HEK293 (cell line): ENCODE measurements around the gene RAB1B.

Experiments
- IKZF3 ChIP-seq: fragments of 450-650 bp; IDR thresholded peaks from 2 replicates; pipeline ENCODE4 v1.5.0; 2018; ENCODE audit warnings: missing biosample characterization, mild to moderate bottlenecking, missing genetic modification characterization, moderate library complexity
- PRDM1 ChIP-seq: fragments of 450-650 bp; formaldehyde crosslinking; IDR thresholded peaks from 2 replicates; pipeline ENCODE4; 2016; ENCODE audit warnings: missing biosample characterization, missing genetic modification characterization
- RBAK ChIP-seq: fragments of 450-650 bp; formaldehyde crosslinking; IDR thresholded peaks from 2 replicates; pipeline ENCODE4 v1.5.1; 2016; ENCODE audit warnings: missing biosample characterization, missing genetic modification characterization
- SCRT1 ChIP-seq: fragments of 450-650 bp; formaldehyde crosslinking; IDR thresholded peaks from 2 replicates; pipeline ENCODE4 v1.5.1; 2016; ENCODE audit warnings: missing biosample characterization, missing genetic modification characterization, borderline replicate concordance
- TCF7L2 ChIP-seq: IDR thresholded peaks from 2 replicates; pipeline ENCODE4 v1.6.1; 2011; ENCODE audit warnings: low read depth, mild to moderate bottlenecking, inconsistent platforms, low read length, moderate library complexity, borderline replicate concordance
- ZBTB20 ChIP-seq: fragments of 450-650 bp; formaldehyde crosslinking; IDR thresholded peaks from 2 replicates; pipeline ENCODE4 v1.5.1; 2016; ENCODE audit warnings: missing biosample characterization, missing genetic modification characterization
- ZBTB48 ChIP-seq: fragments of 450-650 bp; formaldehyde crosslinking; IDR thresholded peaks from 2 replicates; pipeline ENCODE4 v1.5.1; 2016; ENCODE audit warnings: missing biosample characterization, missing genetic modification characterization
- ZFP41 ChIP-seq: fragments of 450-650 bp; formaldehyde crosslinking; IDR thresholded peaks from 2 replicates; pipeline ENCODE4 v1.5.1; 2016; ENCODE audit warnings: missing biosample characterization, missing genetic modification characterization, borderline replicate concordance
- ZFP69B ChIP-seq: fragments of 450-650 bp; formaldehyde crosslinking; IDR thresholded peaks from 2 replicates; pipeline ENCODE4 v1.5.1; 2016; ENCODE audit warnings: missing biosample characterization, missing genetic modification characterization
- ZNF16 ChIP-seq: fragments of 450-650 bp; formaldehyde crosslinking; IDR thresholded peaks from 2 replicates; pipeline ENCODE4 v1.5.1; 2016; ENCODE audit warnings: low read depth, missing biosample characterization, missing genetic modification characterization
- ZNF2 ChIP-seq: fragments of 450-650 bp; formaldehyde crosslinking; IDR thresholded peaks from 2 replicates; pipeline ENCODE4 v1.5.1; 2016; ENCODE audit warnings: missing biosample characterization, missing genetic modification characterization
- ZNF292 ChIP-seq: fragments of 450-650 bp; formaldehyde crosslinking; IDR thresholded peaks from 2 replicates; pipeline ENCODE4 v1.5.1; 2016; ENCODE audit warnings: low read depth, missing biosample characterization, missing genetic modification characterization, borderline replicate concordance
- ZNF324 ChIP-seq: fragments of 450-650 bp; formaldehyde crosslinking; IDR thresholded peaks from 2 replicates; pipeline ENCODE4 v1.5.1; 2016; ENCODE audit warnings: missing biosample characterization, missing genetic modification characterization
- ZNF416 ChIP-seq: fragments of 450-650 bp; formaldehyde crosslinking; IDR thresholded peaks from 2 replicates; pipeline ENCODE4 v1.5.1; 2016; ENCODE audit warnings: missing biosample characterization, missing genetic modification characterization
- ZNF529 ChIP-seq: fragments of 450-650 bp; formaldehyde crosslinking; IDR thresholded peaks from 2 replicates; pipeline ENCODE4 v1.5.1; 2017; ENCODE audit warnings: missing genetic modification characterization, missing biosample characterization; ENCODE audit not compliant: insufficient replicate concordance
- ZNF549 ChIP-seq: fragments of 450-650 bp; IDR thresholded peaks from 2 replicates; pipeline ENCODE4 v1.5.1; 2018; ENCODE audit warnings: missing biosample characterization, missing genetic modification characterization, mild to moderate bottlenecking, inconsistent platforms, moderate library complexity
- ZNF670 ChIP-seq: fragments of 450-650 bp; formaldehyde crosslinking; IDR thresholded peaks from 2 replicates; pipeline ENCODE4 v1.5.1; 2016; ENCODE audit warnings: missing biosample characterization, missing genetic modification characterization, low read depth
- ZNF776 ChIP-seq: fragments of 450-650 bp; formaldehyde crosslinking; IDR thresholded peaks from 2 replicates; pipeline ENCODE4 v1.5.0; 2017; ENCODE audit warnings: missing biosample characterization, missing genetic modification characterization, borderline replicate concordance
- ZNF792 ChIP-seq: fragments of 450-650 bp; formaldehyde crosslinking; IDR thresholded peaks from 2 replicates; pipeline ENCODE4 v1.5.1; 2016; ENCODE audit warnings: missing biosample characterization, missing genetic modification characterization
- ZSCAN30 ChIP-seq: fragments of 450-650 bp; IDR thresholded peaks from 2 replicates; pipeline ENCODE4 v1.5.1; 2018; ENCODE audit warnings: missing biosample characterization, mild to moderate bottlenecking, missing genetic modification characterization, moderate library complexity
- TF ChIP-seq, protein P1 (sequence below): fragments of 450-650 bp; formaldehyde crosslinking; IDR thresholded peaks from 2 replicates; pipeline ENCODE4 v1.5.1; 2016; ENCODE audit warnings: missing biosample characterization, missing genetic modification characterization
- TF ChIP-seq, protein P2 (sequence below): fragments of 450-650 bp; formaldehyde crosslinking; IDR thresholded peaks from 2 replicates; pipeline ENCODE4 v1.5.1; 2016; ENCODE audit warnings: missing biosample characterization, missing genetic modification characterization
- TF ChIP-seq, protein P3 (sequence below): fragments of 450-650 bp; formaldehyde crosslinking; IDR thresholded peaks from 2 replicates; pipeline ENCODE4 v1.5.1; 2017; ENCODE audit warnings: missing biosample characterization, missing genetic modification characterization
- TF ChIP-seq, protein P4 (sequence below): fragments of 450-650 bp; formaldehyde crosslinking; conservative IDR thresholded peaks from 2 replicates; pipeline ENCODE4 v1.5.1; 2016; ENCODE audit warnings: low read depth, missing biosample characterization, missing genetic modification characterization
- TF ChIP-seq, protein P5 (sequence below): fragments of 450-650 bp; formaldehyde crosslinking; IDR thresholded peaks from 2 replicates; pipeline ENCODE4 v1.5.1; 2016; ENCODE audit warnings: missing biosample characterization, missing genetic modification characterization, borderline replicate concordance
- TF ChIP-seq, protein P6 (sequence below): fragments of 450-650 bp; formaldehyde crosslinking; IDR thresholded peaks from 2 replicates; pipeline ENCODE4 v1.5.1; 2017; ENCODE audit warnings: missing biosample characterization, mild to moderate bottlenecking, missing genetic modification characterization, moderate library complexity

Gene RAB1B

DNA sequence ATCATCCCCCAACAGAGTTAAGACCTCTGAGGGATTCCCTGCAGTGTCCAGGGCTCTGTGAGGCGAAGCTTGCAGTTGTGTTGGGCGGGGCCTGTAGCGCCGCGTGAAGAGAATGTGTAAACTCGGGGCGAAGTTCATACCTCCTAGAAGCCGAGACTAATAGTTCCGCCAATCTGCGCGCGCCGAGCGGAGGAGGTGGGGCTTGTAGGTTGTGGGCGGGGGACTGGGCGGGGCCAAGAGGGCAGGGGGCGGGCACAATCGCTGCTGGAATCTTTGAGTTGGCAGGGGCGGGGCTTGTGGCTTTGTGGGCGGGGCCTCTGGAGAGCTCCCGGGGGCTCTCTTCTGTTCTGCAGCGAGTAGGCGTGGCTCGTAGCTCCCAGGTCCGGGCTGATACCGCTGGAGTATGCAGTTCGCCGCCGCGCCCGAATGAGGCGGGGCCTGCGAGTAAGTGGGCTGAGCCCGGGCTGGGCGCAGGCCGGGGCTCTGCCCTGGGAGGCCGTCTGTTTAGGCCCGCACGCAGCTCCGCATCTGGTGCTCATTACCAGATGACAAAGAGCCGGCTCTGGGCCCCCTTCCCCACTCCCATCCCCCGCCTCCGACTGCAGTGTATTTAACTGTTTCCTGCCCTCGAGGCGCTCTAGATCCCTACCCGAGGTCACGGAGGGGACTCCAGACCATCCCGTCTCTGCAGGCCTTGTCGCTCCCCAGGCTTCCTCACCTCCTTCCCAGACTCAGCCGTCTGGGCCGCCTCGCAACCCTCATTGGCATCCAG, 44.3 kb downstream of the RAB1B start (continued):
- TF ChIP-seq, protein P1, sequence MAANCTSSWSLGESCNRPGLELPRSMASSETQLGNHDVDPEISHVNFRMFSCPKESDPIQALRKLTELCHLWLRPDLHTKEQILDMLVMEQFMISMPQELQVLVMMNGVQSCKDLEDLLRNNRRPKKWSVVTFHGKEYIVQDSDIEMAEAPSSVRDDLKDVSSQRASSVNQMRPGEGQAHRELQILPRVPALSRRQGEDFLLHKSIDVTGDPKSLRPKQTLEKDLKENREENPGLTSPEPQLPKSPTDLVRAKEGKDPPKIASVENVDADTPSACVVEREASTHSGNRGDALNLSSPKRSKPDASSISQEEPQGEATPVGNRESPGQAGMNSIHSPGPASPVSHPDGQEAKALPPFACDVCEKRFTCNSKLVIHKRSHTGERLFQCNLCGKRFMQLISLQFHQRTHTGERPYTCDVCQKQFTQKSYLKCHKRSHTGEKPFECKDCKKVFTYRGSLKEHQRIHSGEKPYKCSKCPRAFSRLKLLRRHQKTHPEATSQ (tag by site-specific recombination), result no peak
- TF ChIP-seq, protein P2, sequence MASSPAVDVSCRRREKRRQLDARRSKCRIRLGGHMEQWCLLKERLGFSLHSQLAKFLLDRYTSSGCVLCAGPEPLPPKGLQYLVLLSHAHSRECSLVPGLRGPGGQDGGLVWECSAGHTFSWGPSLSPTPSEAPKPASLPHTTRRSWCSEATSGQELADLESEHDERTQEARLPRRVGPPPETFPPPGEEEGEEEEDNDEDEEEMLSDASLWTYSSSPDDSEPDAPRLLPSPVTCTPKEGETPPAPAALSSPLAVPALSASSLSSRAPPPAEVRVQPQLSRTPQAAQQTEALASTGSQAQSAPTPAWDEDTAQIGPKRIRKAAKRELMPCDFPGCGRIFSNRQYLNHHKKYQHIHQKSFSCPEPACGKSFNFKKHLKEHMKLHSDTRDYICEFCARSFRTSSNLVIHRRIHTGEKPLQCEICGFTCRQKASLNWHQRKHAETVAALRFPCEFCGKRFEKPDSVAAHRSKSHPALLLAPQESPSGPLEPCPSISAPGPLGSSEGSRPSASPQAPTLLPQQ (tag by site-specific recombination), result no peak; the same call in 1 of the 2 replicates
- TF ChIP-seq, protein P3, sequence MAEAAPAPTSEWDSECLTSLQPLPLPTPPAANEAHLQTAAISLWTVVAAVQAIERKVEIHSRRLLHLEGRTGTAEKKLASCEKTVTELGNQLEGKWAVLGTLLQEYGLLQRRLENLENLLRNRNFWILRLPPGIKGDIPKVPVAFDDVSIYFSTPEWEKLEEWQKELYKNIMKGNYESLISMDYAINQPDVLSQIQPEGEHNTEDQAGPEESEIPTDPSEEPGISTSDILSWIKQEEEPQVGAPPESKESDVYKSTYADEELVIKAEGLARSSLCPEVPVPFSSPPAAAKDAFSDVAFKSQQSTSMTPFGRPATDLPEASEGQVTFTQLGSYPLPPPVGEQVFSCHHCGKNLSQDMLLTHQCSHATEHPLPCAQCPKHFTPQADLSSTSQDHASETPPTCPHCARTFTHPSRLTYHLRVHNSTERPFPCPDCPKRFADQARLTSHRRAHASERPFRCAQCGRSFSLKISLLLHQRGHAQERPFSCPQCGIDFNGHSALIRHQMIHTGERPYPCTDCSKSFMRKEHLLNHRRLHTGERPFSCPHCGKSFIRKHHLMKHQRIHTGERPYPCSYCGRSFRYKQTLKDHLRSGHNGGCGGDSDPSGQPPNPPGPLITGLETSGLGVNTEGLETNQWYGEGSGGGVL (tag by site-specific recombination), result 0 out of 2 replicates have a peak, but pooled peaks have one; percentile 12
- TF ChIP-seq, protein P4, sequence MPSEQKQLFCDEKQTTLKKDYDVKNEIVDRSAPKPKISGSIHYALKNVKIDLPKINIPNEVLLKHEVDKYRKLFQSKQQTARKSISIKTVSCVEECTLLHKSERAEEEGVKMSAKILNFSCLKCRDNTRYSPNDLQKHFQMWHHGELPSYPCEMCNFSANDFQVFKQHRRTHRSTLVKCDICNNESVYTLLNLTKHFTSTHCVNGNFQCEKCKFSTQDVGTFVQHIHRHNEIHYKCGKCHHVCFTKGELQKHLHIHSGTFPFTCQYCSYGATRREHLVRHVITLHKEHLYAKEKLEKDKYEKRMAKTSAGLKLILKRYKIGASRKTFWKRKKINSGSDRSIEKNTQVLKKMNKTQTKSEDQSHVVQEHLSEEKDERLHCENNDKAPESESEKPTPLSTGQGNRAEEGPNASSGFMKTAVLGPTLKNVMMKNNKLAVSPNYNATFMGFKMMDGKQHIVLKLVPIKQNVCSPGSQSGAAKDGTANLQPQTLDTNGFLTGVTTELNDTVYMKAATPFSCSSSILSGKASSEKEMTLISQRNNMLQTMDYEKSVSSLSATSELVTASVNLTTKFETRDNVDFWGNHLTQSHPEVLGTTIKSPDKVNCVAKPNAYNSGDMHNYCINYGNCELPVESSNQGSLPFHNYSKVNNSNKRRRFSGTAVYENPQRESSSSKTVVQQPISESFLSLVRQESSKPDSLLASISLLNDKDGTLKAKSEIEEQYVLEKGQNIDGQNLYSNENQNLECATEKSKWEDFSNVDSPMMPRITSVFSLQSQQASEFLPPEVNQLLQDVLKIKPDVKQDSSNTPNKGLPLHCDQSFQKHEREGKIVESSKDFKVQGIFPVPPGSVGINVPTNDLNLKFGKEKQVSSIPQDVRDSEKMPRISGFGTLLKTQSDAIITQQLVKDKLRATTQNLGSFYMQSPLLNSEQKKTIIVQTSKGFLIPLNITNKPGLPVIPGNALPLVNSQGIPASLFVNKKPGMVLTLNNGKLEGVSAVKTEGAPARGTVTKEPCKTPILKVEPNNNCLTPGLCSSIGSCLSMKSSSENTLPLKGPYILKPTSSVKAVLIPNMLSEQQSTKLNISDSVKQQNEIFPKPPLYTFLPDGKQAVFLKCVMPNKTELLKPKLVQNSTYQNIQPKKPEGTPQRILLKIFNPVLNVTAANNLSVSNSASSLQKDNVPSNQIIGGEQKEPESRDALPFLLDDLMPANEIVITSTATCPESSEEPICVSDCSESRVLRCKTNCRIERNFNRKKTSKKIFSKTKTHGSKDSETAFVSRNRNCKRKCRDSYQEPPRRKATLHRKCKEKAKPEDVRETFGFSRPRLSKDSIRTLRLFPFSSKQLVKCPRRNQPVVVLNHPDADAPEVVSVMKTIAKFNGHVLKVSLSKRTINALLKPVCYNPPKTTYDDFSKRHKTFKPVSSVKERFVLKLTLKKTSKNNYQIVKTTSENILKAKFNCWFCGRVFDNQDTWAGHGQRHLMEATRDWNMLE (tag by site-specific recombination), result no peak
- TF ChIP-seq ZFP41 (tag by site-specific recombination) (no peak), ZSCAN30 (no peak), ZNF292 (tag by site-specific recombination) (no peak), ZBTB48 (no peak), TCF7L2 (no peak), ZNF776 (tag by site-specific recombination) (no peak), ZNF792 (tag by site-specific recombination) (no peak), ZNF670 (no peak), IKZF3 (tag by site-specific recombination) (no peak), ZNF2 (tag by site-specific recombination) (no peak), ZFP69B (tag by site-specific recombination) (no peak), ZNF324 (tag by site-specific recombination) (no peak), ZNF16 (tag by site-specific recombination) (no peak), PRDM1 (no peak), RBAK (no peak), ZNF549 (tag by site-specific recombination) (no peak), ZBTB20 (tag by site-specific recombination) (peak; percentile 41; the same call in 1 of the 2 replicates), ZNF416 (no peak), ZNF529 (tag by site-specific recombination) (no peak), SCRT1 (tag by site-specific recombination) (no peak)
- TF ChIP-seq, protein P5, sequence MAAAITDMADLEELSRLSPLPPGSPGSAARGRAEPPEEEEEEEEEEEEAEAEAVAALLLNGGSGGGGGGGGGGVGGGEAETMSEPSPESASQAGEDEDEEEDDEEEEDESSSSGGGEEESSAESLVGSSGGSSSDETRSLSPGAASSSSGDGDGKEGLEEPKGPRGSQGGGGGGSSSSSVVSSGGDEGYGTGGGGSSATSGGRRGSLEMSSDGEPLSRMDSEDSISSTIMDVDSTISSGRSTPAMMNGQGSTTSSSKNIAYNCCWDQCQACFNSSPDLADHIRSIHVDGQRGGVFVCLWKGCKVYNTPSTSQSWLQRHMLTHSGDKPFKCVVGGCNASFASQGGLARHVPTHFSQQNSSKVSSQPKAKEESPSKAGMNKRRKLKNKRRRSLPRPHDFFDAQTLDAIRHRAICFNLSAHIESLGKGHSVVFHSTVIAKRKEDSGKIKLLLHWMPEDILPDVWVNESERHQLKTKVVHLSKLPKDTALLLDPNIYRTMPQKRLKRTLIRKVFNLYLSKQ (tag by site-specific recombination), result no peak
- TF ChIP-seq, protein P6, sequence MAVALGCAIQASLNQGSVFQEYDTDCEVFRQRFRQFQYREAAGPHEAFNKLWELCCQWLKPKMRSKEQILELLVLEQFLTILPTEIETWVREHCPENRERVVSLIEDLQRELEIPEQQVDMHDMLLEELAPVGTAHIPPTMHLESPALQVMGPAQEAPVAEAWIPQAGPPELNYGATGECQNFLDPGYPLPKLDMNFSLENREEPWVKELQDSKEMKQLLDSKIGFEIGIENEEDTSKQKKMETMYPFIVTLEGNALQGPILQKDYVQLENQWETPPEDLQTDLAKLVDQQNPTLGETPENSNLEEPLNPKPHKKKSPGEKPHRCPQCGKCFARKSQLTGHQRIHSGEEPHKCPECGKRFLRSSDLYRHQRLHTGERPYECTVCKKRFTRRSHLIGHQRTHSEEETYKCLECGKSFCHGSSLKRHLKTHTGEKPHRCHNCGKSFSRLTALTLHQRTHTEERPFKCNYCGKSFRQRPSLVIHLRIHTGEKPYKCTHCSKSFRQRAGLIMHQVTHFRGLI, result peak; percentile 85
